Measurements from ENCODE around the gene DGCR8. TPM values are rescaled to one million over a fixed set of nuclear protein-coding genes. Genes with fewer than 3 reads are reported as not detected.
A peak's percentile ranks its signal among the peaks of the same experiment; 100 is the strongest.

The DGCR8 gene
- total RNA-seq, 1 experiment from 2014 or later = 53.1 TPM

GRCh38 chr22:20156611-20157429 lies 76.8 kb downstream of the DGCR8 start:
- Histone ChIP-seq H3K36me3 (ENCODE audit: control insufficient read depth, insufficient read depth, low read length) (no peaks in the 10 kb centered on the region), H3K4me1 (no peaks in the 10 kb centered on the region), H3K27me3 (replicated peaks; ENCODE audit: control insufficient read depth, insufficient read depth, low read length) (no peaks in the 10 kb centered on the region), H3K9me3 (no peaks in the 10 kb centered on the region), H3K4me3 (ENCODE audit: low read depth, low read length) (no peak overlapping the region)
- H3K4me1 Mint-ChIP-seq (ENCODE audit: low read depth, unreplicated experiment) = no peaks in the 10 kb centered on the region
- intact Hi-C loops (cut with micrococcal nuclease; ENCODE audit: unreplicated experiment) = loop anchor here (1.0 kb wide), 2 partner anchors 81 to 128 kb away; no protein-coding TSS in a partner anchor
- DNase-seq = peak; percentile 79 to 86
- H3K9me3 Mint-ChIP-seq (ENCODE audit: unreplicated experiment) = no peaks in the 10 kb centered on the region
- peak; percentile 96 to 97 for TF ChIP-seq CTCF (IDR thresholded peaks at IDR 0.05; ENCODE audit: insufficient read depth in 1 of 2, low read depth in 1 of 2, low read length in 1 of 2, severe bottlenecking in 1 of 2, unreplicated experiment in 1 of 2)
- no peak overlapping the region for H3K27ac Mint-ChIP-seq (ENCODE audit: unreplicated experiment)
- peaks cover 3% of the 10 kb centered on the region for H3K27me3 Mint-ChIP-seq (ENCODE audit: insufficient read depth, unreplicated experiment)
- no peaks in the 10 kb centered on the region for H3K36me3 Mint-ChIP-seq (ENCODE audit: insufficient read depth, unreplicated experiment)
- no TSS peak for BruUV-seq (replicated peaks)
- no peak overlapping the region for H3K4me3 Mint-ChIP-seq (ENCODE audit: unreplicated experiment)
- ChIA-PET CTCF (interaction anchor here (0.6 to 1.6 kb wide), 10 partner anchors 18 to 714 kb away, joined by 3 to 24 read pairs (median 4); no protein-coding TSS in a partner anchor), POLR2A (no interaction called here)

DNA sequence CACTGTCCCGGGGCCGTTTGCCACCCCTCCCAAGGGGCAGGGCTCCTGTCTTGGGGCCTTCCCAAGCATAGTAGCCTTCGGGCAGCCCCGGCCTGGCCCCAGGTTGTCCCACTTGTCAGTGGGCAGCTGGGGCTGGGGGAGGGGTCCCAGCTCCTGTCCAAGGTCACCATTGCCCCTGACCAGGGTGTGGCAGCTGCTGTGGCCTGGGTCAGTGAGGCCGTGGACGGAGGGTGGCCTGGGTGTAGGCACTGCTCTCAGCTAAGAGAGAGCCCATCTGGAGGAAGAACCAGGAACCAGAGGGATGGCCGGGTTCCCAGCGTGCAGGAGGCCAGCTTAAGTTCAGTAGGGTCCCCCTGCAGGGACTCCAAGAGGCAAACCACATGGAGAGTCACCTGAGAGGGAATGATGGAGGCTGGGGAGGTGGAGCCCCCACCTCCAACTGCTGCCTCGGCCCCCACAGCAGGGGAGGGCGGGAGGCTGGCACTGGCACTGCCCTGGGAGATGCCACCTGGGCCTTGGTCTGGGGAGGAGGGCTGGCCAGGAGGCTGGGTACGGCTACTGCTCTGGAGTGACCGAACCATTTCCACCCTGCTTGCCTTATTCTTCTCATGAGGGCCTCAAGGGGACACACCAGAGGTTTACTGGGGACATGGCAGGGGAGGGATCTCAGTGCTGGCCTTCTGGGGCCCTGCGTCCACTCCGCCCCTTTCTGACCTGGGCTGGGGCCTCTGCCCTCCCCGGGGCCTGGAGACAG lies 77.6 kb downstream of the DGCR8 start:
- TF ChIP-seq CTCF (IDR thresholded peaks at IDR 0.05; ENCODE audit: insufficient read depth in 1 of 2, low read depth in 1 of 2, low read length in 1 of 2, severe bottlenecking in 1 of 2, unreplicated experiment in 1 of 2) = no peak
- H3K9me3 Mint-ChIP-seq (ENCODE audit: unreplicated experiment) = no peaks in the 10 kb centered on the region
- no TSS peak for BruUV-seq (replicated peaks)
- intact Hi-C loops (cut with micrococcal nuclease; ENCODE audit: unreplicated experiment) = loop anchor here (1.0 kb wide), 2 partner anchors 81 to 128 kb away; no protein-coding TSS in a partner anchor
- H3K4me3 ChIP-seq (ENCODE audit: low read depth, low read length) = no peak overlapping the region
- no peak overlapping the region for H3K4me3 Mint-ChIP-seq (ENCODE audit: unreplicated experiment)
- no peaks in the 10 kb centered on the region for H3K4me1 ChIP-seq
- no peak overlapping the region for H3K27ac Mint-ChIP-seq (ENCODE audit: unreplicated experiment)
- POLR2A ChIA-PET = no interaction called here
- peaks cover 3% of the 10 kb centered on the region for H3K27me3 Mint-ChIP-seq (ENCODE audit: insufficient read depth, unreplicated experiment)
- no peaks in the 10 kb centered on the region for H3K9me3 ChIP-seq
- H3K36me3 ChIP-seq (ENCODE audit: control insufficient read depth, insufficient read depth, low read length) = no peaks in the 10 kb centered on the region
- H3K36me3 Mint-ChIP-seq (ENCODE audit: insufficient read depth, unreplicated experiment) = no peaks in the 10 kb centered on the region
- H3K27me3 ChIP-seq (replicated peaks; ENCODE audit: control insufficient read depth, insufficient read depth, low read length) = no peaks in the 10 kb centered on the region
- DNase-seq = no peak
- no peaks in the 10 kb centered on the region for H3K4me1 Mint-ChIP-seq (ENCODE audit: low read depth, unreplicated experiment)
- CTCF ChIA-PET = interaction anchor here (0.6 to 1.6 kb wide), 10 partner anchors 17 to 713 kb away, joined by 3 to 24 read pairs (median 4); no protein-coding TSS in a partner anchor

DNA sequence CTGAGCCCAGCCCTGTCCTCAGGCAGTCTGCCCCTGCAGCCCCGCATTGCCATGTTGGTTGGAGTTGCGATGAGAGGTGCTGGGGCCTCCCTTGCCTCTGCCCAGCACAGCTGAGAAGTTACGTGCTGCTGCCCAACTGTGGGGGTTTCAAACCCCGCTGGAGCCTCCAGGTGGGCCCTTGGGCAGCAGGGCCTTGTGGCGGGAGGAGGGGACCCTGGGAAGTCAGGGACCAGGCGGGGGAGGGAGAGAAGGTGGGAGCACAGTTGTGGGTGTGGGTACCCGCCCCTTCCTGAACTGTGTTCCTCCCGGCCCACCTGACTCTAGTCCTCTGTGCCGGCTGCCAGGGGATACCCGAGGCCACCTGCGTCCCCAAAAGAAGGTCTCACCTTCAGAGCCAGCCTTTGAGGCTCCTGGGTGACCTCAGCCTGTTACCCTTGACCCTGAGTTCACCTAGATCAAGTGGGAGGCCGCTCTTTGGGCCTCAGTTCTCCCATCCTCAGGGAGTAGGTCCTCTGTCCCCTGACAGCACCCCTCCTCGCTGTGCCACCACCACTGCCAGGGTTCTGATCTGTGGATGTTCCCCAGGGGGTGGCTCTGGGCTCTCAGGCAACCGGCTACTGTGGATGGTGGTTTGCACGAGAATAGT lies 78.5 kb downstream of the DGCR8 start:
- Histone ChIP-seq H3K4me1 (no peaks in the 10 kb centered on the region), H3K9me3 (no peaks in the 10 kb centered on the region), H3K36me3 (ENCODE audit: control insufficient read depth, insufficient read depth, low read length) (no peaks in the 10 kb centered on the region), H3K4me3 (ENCODE audit: low read depth, low read length) (no peak overlapping the region), H3K27me3 (replicated peaks; ENCODE audit: control insufficient read depth, insufficient read depth, low read length) (no peaks in the 10 kb centered on the region)
- Mint-ChIP-seq H3K27ac (ENCODE audit: unreplicated experiment) (no peak overlapping the region), H3K36me3 (ENCODE audit: insufficient read depth, unreplicated experiment) (no peaks in the 10 kb centered on the region), H3K4me1 (ENCODE audit: low read depth, unreplicated experiment) (no peaks in the 10 kb centered on the region), H3K27me3 (ENCODE audit: insufficient read depth, unreplicated experiment) (peaks cover 3% of the 10 kb centered on the region), H3K9me3 (ENCODE audit: unreplicated experiment) (no peaks in the 10 kb centered on the region), H3K4me3 (ENCODE audit: unreplicated experiment) (no peak overlapping the region)
- POLR2A ChIA-PET = no interaction called here
- no TSS peak for BruUV-seq (replicated peaks)
- CTCF ChIA-PET = interaction anchor here (0.6 kb wide), 1 partner anchor 162 kb away, joined by 3 read pairs; the partner anchor contains the start of gene DGCR6L
- intact Hi-C loops (cut with micrococcal nuclease; ENCODE audit: unreplicated experiment) = no loop called here
- no peak for DNase-seq
- TF ChIP-seq CTCF (IDR thresholded peaks at IDR 0.05; ENCODE audit: insufficient read depth in 1 of 2, low read depth in 1 of 2, low read length in 1 of 2, severe bottlenecking in 1 of 2, unreplicated experiment in 1 of 2) = no peak

Measured in Caco-2 (cell line).